ENCODE measurements around the gene SREBF2. TPM values are rescaled to one million over a fixed set of nuclear protein-coding genes. Genes with fewer than 3 reads are reported as not detected.

The SREBF2 gene
- total and polyA plus RNA-seq, 2 of the 13 experiments (the other 11 are each of a cell fraction or from before 2014, with no cell fraction given): 53.8 to 72.6 TPM

DNA sequence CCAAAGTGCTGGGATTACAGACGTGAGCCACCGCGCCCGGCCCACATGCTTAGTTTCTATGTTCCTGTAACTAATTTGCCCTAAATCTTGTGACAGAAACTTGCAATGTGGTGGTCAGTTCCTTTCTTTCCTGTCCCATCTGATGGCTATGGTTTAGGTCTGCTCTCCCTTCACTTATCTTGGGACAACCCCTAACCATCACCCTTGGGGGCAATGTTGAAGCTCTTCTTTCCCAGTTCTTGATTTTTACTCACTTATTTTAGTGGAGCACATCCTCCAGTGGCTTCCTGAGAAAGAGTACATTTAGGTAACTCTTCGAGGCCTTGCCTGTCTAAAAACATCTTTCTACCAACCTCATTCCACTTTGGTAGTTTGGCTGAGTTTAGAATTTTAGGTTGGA lies 7.3 kb downstream of the SREBF2 start:
- no TSS peak for BruUV-seq (replicated peaks)
- peaks cover 10 to 46% of the 10 kb centered on the region in 2 experiments for H3K36me3 ChIP-seq (replicated peaks in 1 of 2; ENCODE audit: control insufficient read depth in 1 of 2, insufficient read depth in 2 of 2, low read length in 2 of 2)
- ATAC-seq (no peak), DNase-seq (ENCODE audit: low spot score) (no peak), FAIRE-seq (no peak)
- intact Hi-C loops (cut with micrococcal nuclease; ENCODE audit: unreplicated experiment) (no loop called here), in situ Hi-C loops (cut with HindIII; ENCODE audit: extremely low pct_ligation_motif_present, low pct_unique_long_range_greater_than_20kb) (no loop called here)
- TF ChIP-seq HMG20A (CRISPR knock-in tag; IDR thresholded peaks at IDR 0.05; ENCODE audit: borderline replicate concordance): no peak
- TF ChIP-seq FIP1L1 (IDR thresholded peaks at IDR 0.05; ENCODE audit: borderline replicate concordance, insufficient read depth, low read depth, low read length): no peak
- TF ChIP-seq GLI4 (CRISPR knock-in tag; IDR thresholded peaks at IDR 0.05; ENCODE audit: borderline replicate concordance): no peak
- TF ChIP-seq FOXA1 (IDR thresholded peaks at IDR 0.05): no peak
- no peak for TF ChIP-seq FOXA1 (CRISPR knock-in tag; IDR thresholded peaks at IDR 0.05)
- TF ChIP-seq SOX6 (IDR thresholded peaks at IDR 0.05): no peak
- no peak for TF ChIP-seq SOX6 (CRISPR knock-in tag; IDR thresholded peaks at IDR 0.05)
- TF ChIP-seq, protein P1, sequence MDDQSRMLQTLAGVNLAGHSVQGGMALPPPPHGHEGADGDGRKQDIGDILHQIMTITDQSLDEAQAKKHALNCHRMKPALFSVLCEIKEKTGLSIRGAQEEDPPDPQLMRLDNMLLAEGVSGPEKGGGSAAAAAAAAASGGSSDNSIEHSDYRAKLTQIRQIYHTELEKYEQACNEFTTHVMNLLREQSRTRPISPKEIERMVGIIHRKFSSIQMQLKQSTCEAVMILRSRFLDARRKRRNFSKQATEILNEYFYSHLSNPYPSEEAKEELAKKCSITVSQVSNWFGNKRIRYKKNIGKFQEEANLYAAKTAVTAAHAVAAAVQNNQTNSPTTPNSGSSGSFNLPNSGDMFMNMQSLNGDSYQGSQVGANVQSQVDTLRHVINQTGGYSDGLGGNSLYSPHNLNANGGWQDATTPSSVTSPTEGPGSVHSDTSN (CRISPR knock-in tag; IDR thresholded peaks at IDR 0.05; ENCODE audit: borderline replicate concordance): no peak
- TF ChIP-seq STAT5B (CRISPR knock-in tag; IDR thresholded peaks at IDR 0.05): no peak
- TF ChIP-seq KDM5B (CRISPR knock-in tag; IDR thresholded peaks at IDR 0.05; ENCODE audit: borderline replicate concordance): no peak
- TF ChIP-seq, protein P2, sequence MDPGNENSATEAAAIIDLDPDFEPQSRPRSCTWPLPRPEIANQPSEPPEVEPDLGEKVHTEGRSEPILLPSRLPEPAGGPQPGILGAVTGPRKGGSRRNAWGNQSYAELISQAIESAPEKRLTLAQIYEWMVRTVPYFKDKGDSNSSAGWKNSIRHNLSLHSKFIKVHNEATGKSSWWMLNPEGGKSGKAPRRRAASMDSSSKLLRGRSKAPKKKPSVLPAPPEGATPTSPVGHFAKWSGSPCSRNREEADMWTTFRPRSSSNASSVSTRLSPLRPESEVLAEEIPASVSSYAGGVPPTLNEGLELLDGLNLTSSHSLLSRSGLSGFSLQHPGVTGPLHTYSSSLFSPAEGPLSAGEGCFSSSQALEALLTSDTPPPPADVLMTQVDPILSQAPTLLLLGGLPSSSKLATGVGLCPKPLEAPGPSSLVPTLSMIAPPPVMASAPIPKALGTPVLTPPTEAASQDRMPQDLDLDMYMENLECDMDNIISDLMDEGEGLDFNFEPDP (CRISPR knock-in tag; conservative IDR thresholded peaks at IDR 0.05): no peak
- TF ChIP-seq BRD4 (CRISPR knock-in tag; IDR thresholded peaks at IDR 0.05): no peak
- TF ChIP-seq, protein P3, sequence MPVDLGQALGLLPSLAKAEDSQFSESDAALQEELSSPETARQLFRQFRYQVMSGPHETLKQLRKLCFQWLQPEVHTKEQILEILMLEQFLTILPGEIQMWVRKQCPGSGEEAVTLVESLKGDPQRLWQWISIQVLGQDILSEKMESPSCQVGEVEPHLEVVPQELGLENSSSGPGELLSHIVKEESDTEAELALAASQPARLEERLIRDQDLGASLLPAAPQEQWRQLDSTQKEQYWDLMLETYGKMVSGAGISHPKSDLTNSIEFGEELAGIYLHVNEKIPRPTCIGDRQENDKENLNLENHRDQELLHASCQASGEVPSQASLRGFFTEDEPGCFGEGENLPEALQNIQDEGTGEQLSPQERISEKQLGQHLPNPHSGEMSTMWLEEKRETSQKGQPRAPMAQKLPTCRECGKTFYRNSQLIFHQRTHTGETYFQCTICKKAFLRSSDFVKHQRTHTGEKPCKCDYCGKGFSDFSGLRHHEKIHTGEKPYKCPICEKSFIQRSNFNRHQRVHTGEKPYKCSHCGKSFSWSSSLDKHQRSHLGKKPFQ (CRISPR knock-in tag; IDR thresholded peaks at IDR 0.05; ENCODE audit: insufficient replicate concordance): no peak
- TF ChIP-seq CEBPB (IDR thresholded peaks at IDR 0.05; ENCODE audit: borderline replicate concordance, low read depth, low read length): no peak
- no peak for TF ChIP-seq ZNF121 (CRISPR knock-in tag; IDR thresholded peaks at IDR 0.05)
- TF ChIP-seq ZBTB8A (CRISPR knock-in tag; IDR thresholded peaks at IDR 0.05; ENCODE audit: borderline replicate concordance, low read depth): no peak
- TF ChIP-seq SNRNP70 (IDR thresholded peaks at IDR 0.05; ENCODE audit: low read depth, low read length): no peak
- TF ChIP-seq JUNB (CRISPR knock-in tag; IDR thresholded peaks at IDR 0.05; ENCODE audit: borderline replicate concordance): no peak
- no peak for TF ChIP-seq ZNF570 (CRISPR knock-in tag; IDR thresholded peaks at IDR 0.05; ENCODE audit: borderline replicate concordance)
- no peak for TF ChIP-seq NCOA5 (CRISPR knock-in tag; IDR thresholded peaks at IDR 0.05)
- TF ChIP-seq FOSL2 (CRISPR knock-in tag; IDR thresholded peaks at IDR 0.05): no peak
- TF ChIP-seq GPN1 (CRISPR knock-in tag; IDR thresholded peaks at IDR 0.05; ENCODE audit: borderline replicate concordance): no peak
- H3K79me2 ChIP-seq (ENCODE audit: insufficient read depth, low read length): peaks cover 96% of the 10 kb centered on the region
- POLR2A ChIA-PET: interaction anchor here (1.4 kb wide), 1 partner anchor 40 kb away, joined by 7 read pairs; the partner anchor contains the start of gene CCDC134
- 98% methylated on average over 5 of the region's 5 CpGs for WGBS (ENCODE audit: low lambda C conversion rate)
- peak overlapping the region; percentile 8 for H3K27ac ChIP-seq (ENCODE audit: extremely low read length, insufficient read depth, low read length)
- no peaks in the 10 kb centered on the region for H3K9me3 ChIP-seq (ENCODE audit: low read length)
- H2AFZ ChIP-seq (ENCODE audit: low read length): no peak overlapping the region
- H3K4me3 ChIP-seq (replicated peaks in 1 of 3; ENCODE audit: insufficient read depth in 1 of 3, low read depth in 2 of 3, low read length in 3 of 3): no peak overlapping the region
- peak overlapping the region; percentile 30; the same call in 1 of the 2 replicates for H3K4me2 ChIP-seq (ENCODE audit: low read depth, low read length)
- H4K20me1 ChIP-seq (ENCODE audit: insufficient read depth, low read length): peaks cover 57% of the 10 kb centered on the region
- peaks cover 97% of the 10 kb centered on the region for H3K4me1 ChIP-seq (ENCODE audit: insufficient read depth, low read length)
- H3K9ac ChIP-seq (ENCODE audit: insufficient read depth, low read depth, low read length): no peak overlapping the region
- H3K27me3 ChIP-seq (ENCODE audit: control insufficient read depth in 1 of 2, insufficient read depth in 2 of 2, low read length in 2 of 2): no peaks in the 10 kb centered on the region
- CTCF ChIA-PET (ENCODE audit: low intra/inter-chr PET ratio, low total read pairs): no interaction called here

Measured in HepG2 (cell line).